ENCODE measurements around the gene CSNK1A1.

Gene CSNK1A1

DNA sequence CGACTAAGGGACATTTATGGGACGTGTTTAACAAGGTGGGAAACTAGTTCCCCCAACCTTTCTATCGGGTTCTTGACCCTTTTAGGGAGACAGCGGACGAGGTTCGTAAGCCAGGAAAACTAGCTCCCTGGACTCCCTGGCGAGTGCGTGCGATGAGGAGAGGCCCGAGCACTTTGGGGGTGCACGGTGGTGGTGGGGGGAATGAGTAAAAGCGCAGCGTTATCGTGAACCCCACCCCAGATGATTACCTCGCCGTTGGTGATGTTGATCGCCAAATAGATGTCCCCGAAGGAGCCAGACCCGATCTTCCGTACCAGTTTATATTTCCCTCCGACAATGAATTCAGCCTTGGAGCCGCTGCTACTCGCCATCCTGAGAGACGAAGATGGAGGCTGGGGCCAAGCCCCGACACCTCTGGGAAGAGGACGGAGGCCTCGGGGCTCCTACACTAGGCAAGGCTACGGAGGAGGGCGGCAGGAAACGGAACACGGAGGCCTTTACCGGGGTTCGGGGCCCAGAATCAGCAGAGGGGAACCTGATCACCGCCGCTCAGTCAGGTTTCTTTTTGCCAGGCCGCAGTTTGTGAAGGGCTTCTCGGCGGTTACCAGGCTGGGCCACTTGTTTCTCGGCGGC, 529 bp downstream of the CSNK1A1 start:
- no peaks in the 10 kb centered on the region for H3K27me3 ChIP-seq (replicated peaks; ENCODE audit: control insufficient read depth, insufficient read depth, low read length, poor library complexity, severe bottlenecking)
- peaks cover 17% of the 10 kb centered on the region for H3K36me3 ChIP-seq (ENCODE audit: control insufficient read depth, insufficient read depth, low read length)
- H3K4me3 ChIP-seq (ENCODE audit: insufficient read depth, low read depth, low read length, poor library complexity, severe bottlenecking), result peak overlapping the region; percentile 92
- DNase-seq, result no peak
- peak overlapping the region; percentile 97 for H3K27ac ChIP-seq (ENCODE audit: insufficient read depth, low read length, poor library complexity, severe bottlenecking)
- no peaks in the 10 kb centered on the region for H3K9me3 ChIP-seq (ENCODE audit: control insufficient read depth, low read length)
- H3K4me1 ChIP-seq (ENCODE audit: control insufficient read depth, insufficient read depth, low read length, poor library complexity, severe bottlenecking), result peaks cover 16% of the 10 kb centered on the region

DNA sequence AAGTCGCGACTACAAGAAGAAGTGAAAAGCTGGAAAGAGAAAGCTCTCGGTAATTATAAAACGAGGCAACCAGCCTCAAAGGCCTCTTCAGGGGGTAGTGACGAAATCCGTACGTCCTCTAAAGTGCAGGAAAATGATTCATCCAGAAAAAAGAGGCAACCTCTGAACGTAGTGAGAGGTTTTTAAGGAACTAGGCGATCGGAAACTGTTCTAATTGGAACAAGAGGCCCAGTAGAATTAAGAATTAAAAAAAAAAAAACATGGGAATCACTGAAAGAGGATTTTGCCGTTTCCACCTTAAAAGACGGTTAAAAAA, 1.0 kb downstream of the CSNK1A1 start:
- H3K9me3 ChIP-seq (ENCODE audit: control insufficient read depth, low read length), result no peaks in the 10 kb centered on the region
- no peak for DNase-seq
- peaks cover 21% of the 10 kb centered on the region for H3K36me3 ChIP-seq (ENCODE audit: control insufficient read depth, insufficient read depth, low read length)
- H3K27ac ChIP-seq (ENCODE audit: insufficient read depth, low read length, poor library complexity, severe bottlenecking), result peak overlapping the region; percentile 97
- peaks cover 16% of the 10 kb centered on the region for H3K4me1 ChIP-seq (ENCODE audit: control insufficient read depth, insufficient read depth, low read length, poor library complexity, severe bottlenecking)
- peak overlapping the region; percentile 92 for H3K4me3 ChIP-seq (ENCODE audit: insufficient read depth, low read depth, low read length, poor library complexity, severe bottlenecking)
- H3K27me3 ChIP-seq (replicated peaks; ENCODE audit: control insufficient read depth, insufficient read depth, low read length, poor library complexity, severe bottlenecking), result no peaks in the 10 kb centered on the region

DNA sequence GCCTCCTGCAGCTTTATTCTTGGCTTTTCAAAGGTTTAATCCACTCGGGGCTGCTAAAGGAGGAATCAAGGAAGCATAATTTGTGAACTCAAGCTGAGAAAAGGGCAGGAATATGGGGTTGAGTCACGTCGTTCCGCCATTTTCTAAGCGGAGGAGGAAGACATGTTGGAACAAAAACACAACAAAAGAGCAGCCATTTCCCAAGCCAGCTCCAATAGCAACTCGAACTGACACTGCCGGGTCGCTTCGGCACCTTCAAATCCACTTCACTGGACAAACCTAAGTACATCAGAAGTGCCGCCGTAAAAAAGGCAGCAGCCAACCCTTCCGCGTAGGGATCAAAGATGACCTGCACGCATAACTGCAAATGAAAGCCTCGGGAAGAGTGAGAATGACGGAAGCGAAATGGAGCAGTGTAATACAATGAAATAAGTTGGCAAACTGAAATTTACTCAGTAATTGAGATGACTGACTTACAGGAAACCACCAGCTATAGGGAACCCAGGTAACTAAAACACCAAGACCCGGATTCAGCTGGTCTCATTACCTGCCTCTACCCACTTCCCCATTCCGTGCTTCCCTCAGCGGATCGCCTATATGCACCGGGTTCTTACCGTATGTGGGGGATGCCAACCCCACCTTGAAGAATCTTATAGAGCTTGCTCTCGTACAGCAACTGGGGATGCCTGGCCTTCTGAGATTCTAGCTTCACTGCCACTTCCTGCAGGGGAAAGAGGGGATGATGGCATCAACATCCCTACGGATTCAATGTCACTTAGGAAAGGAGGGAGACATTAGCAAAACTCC, 1.6 kb downstream of the CSNK1A1 start:
- H3K36me3 ChIP-seq (ENCODE audit: control insufficient read depth, insufficient read depth, low read length), result peaks cover 25% of the 10 kb centered on the region
- peak overlapping the region; percentile 92 for H3K4me3 ChIP-seq (ENCODE audit: insufficient read depth, low read depth, low read length, poor library complexity, severe bottlenecking)
- no peaks in the 10 kb centered on the region for H3K27me3 ChIP-seq (replicated peaks; ENCODE audit: control insufficient read depth, insufficient read depth, low read length, poor library complexity, severe bottlenecking)
- peaks cover 16% of the 10 kb centered on the region for H3K4me1 ChIP-seq (ENCODE audit: control insufficient read depth, insufficient read depth, low read length, poor library complexity, severe bottlenecking)
- peak overlapping the region; percentile 97 for H3K27ac ChIP-seq (ENCODE audit: insufficient read depth, low read length, poor library complexity, severe bottlenecking)
- peak in 2 of 3 donors; percentile 12 to 16 for DNase-seq
- H3K9me3 ChIP-seq (ENCODE audit: control insufficient read depth, low read length), result no peaks in the 10 kb centered on the region

DNA sequence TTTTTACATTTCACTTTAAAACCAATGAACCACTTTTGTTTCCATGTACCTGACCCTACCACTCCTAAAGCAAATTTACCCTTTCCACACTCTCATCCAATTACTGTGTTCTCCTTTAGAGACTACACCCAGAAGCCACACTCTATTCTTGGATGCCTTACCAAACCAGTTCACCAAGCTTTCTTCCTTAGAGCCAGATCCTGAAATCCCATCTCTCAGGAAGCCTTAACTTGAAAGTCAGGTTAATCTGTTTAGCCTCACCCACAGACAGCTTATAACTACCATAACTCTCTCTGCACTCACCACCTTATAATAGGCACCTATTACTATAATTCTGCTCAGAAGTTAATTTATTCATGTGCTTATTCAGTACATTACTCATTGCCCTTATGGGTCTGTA, 4.3 kb downstream of the CSNK1A1 start:
- no peak overlapping the region for H3K27ac ChIP-seq (ENCODE audit: insufficient read depth, low read length, poor library complexity, severe bottlenecking)
- no peak for DNase-seq
- no peaks in the 10 kb centered on the region for H3K27me3 ChIP-seq (replicated peaks; ENCODE audit: control insufficient read depth, insufficient read depth, low read length, poor library complexity, severe bottlenecking)
- peaks cover 36% of the 10 kb centered on the region for H3K36me3 ChIP-seq (ENCODE audit: control insufficient read depth, insufficient read depth, low read length)
- H3K9me3 ChIP-seq (ENCODE audit: control insufficient read depth, low read length), result no peaks in the 10 kb centered on the region
- peaks cover 27% of the 10 kb centered on the region for H3K4me1 ChIP-seq (ENCODE audit: control insufficient read depth, insufficient read depth, low read length, poor library complexity, severe bottlenecking)
- H3K4me3 ChIP-seq (ENCODE audit: insufficient read depth, low read depth, low read length, poor library complexity, severe bottlenecking), result no peak overlapping the region

DNA sequence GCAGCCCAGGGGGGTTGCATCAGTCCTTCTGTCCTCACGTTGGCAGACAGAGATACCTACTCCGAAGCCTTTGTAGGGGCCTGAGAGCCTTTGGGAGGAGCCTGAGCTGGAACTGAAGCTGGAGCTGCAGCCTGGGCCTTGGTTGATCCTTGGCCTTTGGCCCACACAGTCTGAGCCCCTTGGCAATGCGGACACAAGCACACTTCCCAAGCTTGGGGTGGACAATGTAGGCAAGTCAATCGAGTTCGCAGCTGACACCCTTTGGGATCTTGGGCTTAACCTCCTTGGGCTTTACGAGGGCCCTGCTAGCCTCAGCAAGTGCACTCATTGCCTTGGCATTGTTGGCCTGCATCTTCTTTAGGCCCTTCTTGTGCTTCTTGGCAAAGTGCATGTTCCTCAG, 5.9 kb downstream of the CSNK1A1 start:
- H3K27ac ChIP-seq (ENCODE audit: insufficient read depth, low read length, poor library complexity, severe bottlenecking), result no peak overlapping the region
- H3K9me3 ChIP-seq (ENCODE audit: control insufficient read depth, low read length), result no peaks in the 10 kb centered on the region
- no peak overlapping the region for H3K4me3 ChIP-seq (ENCODE audit: insufficient read depth, low read depth, low read length, poor library complexity, severe bottlenecking)
- DNase-seq, result no peak
- H3K4me1 ChIP-seq (ENCODE audit: control insufficient read depth, insufficient read depth, low read length, poor library complexity, severe bottlenecking), result peaks cover 23% of the 10 kb centered on the region
- H3K27me3 ChIP-seq (replicated peaks; ENCODE audit: control insufficient read depth, insufficient read depth, low read length, poor library complexity, severe bottlenecking), result no peaks in the 10 kb centered on the region
- peaks cover 36% of the 10 kb centered on the region for H3K36me3 ChIP-seq (ENCODE audit: control insufficient read depth, insufficient read depth, low read length)

DNA sequence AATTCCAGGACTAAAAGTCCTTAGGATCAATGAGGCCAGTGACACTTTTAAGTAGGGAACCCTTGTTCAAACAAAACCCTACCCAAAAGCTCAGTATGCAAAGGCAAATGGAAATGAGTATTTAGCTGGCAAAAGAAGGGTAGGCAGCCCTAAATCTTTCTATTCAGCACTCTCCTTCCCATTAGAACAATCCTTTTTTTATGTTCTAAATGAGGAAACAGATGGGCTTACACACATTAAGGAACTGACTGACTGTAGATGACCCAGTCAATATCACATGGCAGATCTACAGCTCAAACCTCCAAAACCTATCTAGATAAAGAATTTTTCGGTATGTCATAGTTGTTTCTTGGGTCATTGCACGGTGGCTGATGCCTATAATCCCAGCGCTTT, 7.2 kb downstream of the CSNK1A1 start:
- H3K27ac ChIP-seq (ENCODE audit: insufficient read depth, low read length, poor library complexity, severe bottlenecking), result no peak overlapping the region
- H3K27me3 ChIP-seq (replicated peaks; ENCODE audit: control insufficient read depth, insufficient read depth, low read length, poor library complexity, severe bottlenecking), result no peaks in the 10 kb centered on the region
- peaks cover 36% of the 10 kb centered on the region for H3K36me3 ChIP-seq (ENCODE audit: control insufficient read depth, insufficient read depth, low read length)
- DNase-seq, result no peak
- no peaks in the 10 kb centered on the region for H3K9me3 ChIP-seq (ENCODE audit: control insufficient read depth, low read length)
- no peak overlapping the region for H3K4me3 ChIP-seq (ENCODE audit: insufficient read depth, low read depth, low read length, poor library complexity, severe bottlenecking)
- H3K4me1 ChIP-seq (ENCODE audit: control insufficient read depth, insufficient read depth, low read length, poor library complexity, severe bottlenecking), result peaks cover 29% of the 10 kb centered on the region

DNA sequence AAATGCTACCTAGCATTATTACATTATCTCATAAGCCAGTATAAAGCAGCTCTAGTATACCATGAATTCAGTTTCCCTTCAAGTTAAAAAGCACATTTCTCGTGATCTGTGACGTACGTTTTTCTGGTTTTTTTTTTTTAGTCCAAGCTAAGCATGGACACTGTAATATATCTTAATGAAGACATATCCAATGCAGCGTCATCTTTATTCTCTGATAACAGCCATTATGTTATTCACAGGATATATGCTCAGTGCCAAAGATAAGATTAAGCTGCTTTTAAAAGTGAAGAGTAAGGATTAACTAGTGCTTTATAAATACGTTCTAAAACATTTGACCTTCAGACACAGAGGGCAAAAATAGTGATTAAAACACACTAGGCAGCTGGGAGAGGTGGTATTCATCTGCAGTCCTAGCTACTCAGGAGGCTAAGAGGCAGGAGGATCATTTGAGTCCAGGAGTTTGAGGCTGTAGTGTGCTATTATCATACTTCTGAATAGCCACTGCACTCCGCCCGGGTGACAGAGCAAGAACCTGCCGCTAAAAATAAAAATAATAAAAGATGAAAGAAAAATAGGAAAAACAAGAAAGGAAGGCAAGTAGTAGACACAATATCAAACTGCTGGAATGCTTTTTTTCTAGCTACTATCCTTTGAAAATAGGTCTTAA, 7.7 kb downstream of the CSNK1A1 start:
- Histone ChIP-seq H3K27me3 (replicated peaks; ENCODE audit: control insufficient read depth, insufficient read depth, low read length, poor library complexity, severe bottlenecking) (no peaks in the 10 kb centered on the region), H3K4me1 (ENCODE audit: control insufficient read depth, insufficient read depth, low read length, poor library complexity, severe bottlenecking) (peaks cover 27% of the 10 kb centered on the region), H3K9me3 (ENCODE audit: control insufficient read depth, low read length) (no peaks in the 10 kb centered on the region), H3K27ac (ENCODE audit: insufficient read depth, low read length, poor library complexity, severe bottlenecking) (no peak overlapping the region), H3K36me3 (ENCODE audit: control insufficient read depth, insufficient read depth, low read length) (peaks cover 36% of the 10 kb centered on the region), H3K4me3 (ENCODE audit: insufficient read depth, low read depth, low read length, poor library complexity, severe bottlenecking) (no peak overlapping the region)
- no peak for DNase-seq

DNA sequence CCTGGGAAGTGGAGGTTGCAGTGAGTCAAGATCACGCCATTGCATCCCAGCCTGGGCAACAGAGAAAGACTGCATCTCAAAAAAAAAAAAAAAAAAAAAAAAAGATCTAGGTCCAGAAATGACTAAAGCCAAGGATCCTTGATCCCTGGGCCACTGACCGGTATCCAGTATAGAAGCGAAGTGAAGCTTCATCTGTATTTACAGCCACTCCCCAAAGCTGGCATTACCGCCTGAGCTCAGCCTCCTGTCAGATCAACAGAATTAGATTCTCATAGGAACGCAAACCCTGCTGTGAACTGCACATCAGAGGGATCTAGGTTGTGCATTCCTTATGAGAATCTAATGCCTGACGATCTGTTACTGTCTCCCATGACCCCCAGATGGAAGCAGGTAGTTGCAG, 9.3 kb downstream of the CSNK1A1 start:
- H3K4me1 ChIP-seq (ENCODE audit: control insufficient read depth, insufficient read depth, low read length, poor library complexity, severe bottlenecking), result peaks cover 21% of the 10 kb centered on the region
- no peak overlapping the region for H3K4me3 ChIP-seq (ENCODE audit: insufficient read depth, low read depth, low read length, poor library complexity, severe bottlenecking)
- no peak overlapping the region for H3K27ac ChIP-seq (ENCODE audit: insufficient read depth, low read length, poor library complexity, severe bottlenecking)
- no peaks in the 10 kb centered on the region for H3K27me3 ChIP-seq (replicated peaks; ENCODE audit: control insufficient read depth, insufficient read depth, low read length, poor library complexity, severe bottlenecking)
- H3K36me3 ChIP-seq (ENCODE audit: control insufficient read depth, insufficient read depth, low read length), result peaks cover 31% of the 10 kb centered on the region
- no peaks in the 10 kb centered on the region for H3K9me3 ChIP-seq (ENCODE audit: control insufficient read depth, low read length)
- DNase-seq, result no peak

DNA sequence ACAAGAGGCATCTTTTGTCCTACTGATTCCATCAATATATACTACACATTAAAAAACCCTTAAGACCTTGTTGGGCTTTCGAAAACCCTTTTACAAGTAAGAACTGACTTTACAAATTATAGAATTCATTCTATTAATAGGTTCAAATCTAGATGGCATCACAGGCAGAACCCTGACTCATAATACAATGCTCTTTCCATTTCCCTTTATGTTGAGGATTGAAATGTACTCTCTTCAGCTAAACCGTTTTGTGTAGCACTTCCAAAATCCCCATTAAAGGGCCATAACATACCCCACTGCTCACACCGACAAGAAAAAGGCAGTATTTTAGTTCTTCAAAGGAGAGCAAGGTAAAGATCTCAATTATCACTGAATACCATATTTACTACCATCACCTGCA, 11.2 kb downstream of the CSNK1A1 start:
- Histone ChIP-seq H3K9me3 (ENCODE audit: control insufficient read depth, low read length) (no peaks in the 10 kb centered on the region), H3K4me1 (ENCODE audit: control insufficient read depth, insufficient read depth, low read length, poor library complexity, severe bottlenecking) (peaks cover 31% of the 10 kb centered on the region), H3K36me3 (ENCODE audit: control insufficient read depth, insufficient read depth, low read length) (peaks cover 14% of the 10 kb centered on the region), H3K27ac (ENCODE audit: insufficient read depth, low read length, poor library complexity, severe bottlenecking) (no peak overlapping the region), H3K4me3 (ENCODE audit: insufficient read depth, low read depth, low read length, poor library complexity, severe bottlenecking) (no peak overlapping the region), H3K27me3 (replicated peaks; ENCODE audit: control insufficient read depth, insufficient read depth, low read length, poor library complexity, severe bottlenecking) (no peaks in the 10 kb centered on the region)
- DNase-seq, result no peak

DNA sequence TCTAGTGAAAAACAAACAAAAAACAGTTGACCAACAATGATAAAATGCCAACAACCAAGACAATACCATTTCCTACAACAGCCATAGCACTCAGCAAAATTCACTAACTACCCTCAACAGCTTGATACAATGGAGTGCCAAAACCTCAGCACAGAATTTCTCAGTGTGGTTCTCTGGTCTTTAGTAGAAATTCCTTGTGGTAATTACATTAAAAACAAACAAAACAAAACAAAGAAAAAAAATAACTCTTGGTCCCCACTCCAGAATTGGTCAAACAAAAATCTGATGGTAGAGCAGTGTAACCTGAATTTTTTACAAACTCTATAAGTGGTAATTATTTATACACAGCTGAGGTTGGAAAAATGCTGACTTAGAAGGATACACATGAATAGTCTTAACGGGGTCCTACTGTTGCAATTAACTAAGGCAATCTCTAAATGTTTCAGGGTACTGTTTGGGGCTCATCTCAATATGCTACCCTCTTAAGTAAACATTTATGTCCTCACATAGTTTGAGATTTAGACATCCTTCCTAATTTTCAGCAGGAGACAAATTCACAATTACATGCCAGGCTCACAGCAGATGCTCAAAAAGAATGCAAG, 13.8 kb downstream of the CSNK1A1 start:
- Histone ChIP-seq H3K9me3 (ENCODE audit: control insufficient read depth, low read length) (no peaks in the 10 kb centered on the region), H3K4me3 (ENCODE audit: insufficient read depth, low read depth, low read length, poor library complexity, severe bottlenecking) (no peak overlapping the region), H3K4me1 (ENCODE audit: control insufficient read depth, insufficient read depth, low read length, poor library complexity, severe bottlenecking) (peaks cover 20% of the 10 kb centered on the region), H3K27me3 (replicated peaks; ENCODE audit: control insufficient read depth, insufficient read depth, low read length, poor library complexity, severe bottlenecking) (no peaks in the 10 kb centered on the region), H3K36me3 (ENCODE audit: control insufficient read depth, insufficient read depth, low read length) (no peaks in the 10 kb centered on the region), H3K27ac (ENCODE audit: insufficient read depth, low read length, poor library complexity, severe bottlenecking) (no peak overlapping the region)
- DNase-seq, result no peak
